CD14-positive monocyte (primary cell): ENCODE measurements around the gene PLPP7. TPM values are rescaled to one million over a fixed set of nuclear protein-coding genes. Genes with fewer than 3 reads are reported as not detected.

Source experiments
- DNase-seq, 3 donors: peaks; one replicate each; pipeline ENCODE4 v3.0.0-alpha.2; 2011 to 2022
- H2AFZ ChIP-seq: 2 replicates; pipeline ENCODE4 v1.6.0; 2012; ENCODE audit warnings: mild to moderate bottlenecking, low read depth, low read length, inconsistent platforms; ENCODE audit not compliant: insufficient read depth, poor library complexity, severe bottlenecking
- H3K27ac ChIP-seq, 2 donors: 1 replicate in 1 of 2; 2 replicates in 1 of 2; pipeline ENCODE4 v1.5.1; 2012 to 2013; ENCODE audit warnings: low read length in 2 of 2, control low read depth in 1 of 2, inconsistent platforms in 1 of 2, low read depth in 1 of 2, mild to moderate bottlenecking in 1 of 2
- H3K27me3 ChIP-seq, 2 donors: one replicate each; pipeline versions ENCODE4 v1.6.0 to v1.6.1; 2011 to 2013; ENCODE audit warnings: low read length in 2 of 2; ENCODE audit not compliant: control insufficient read depth in 2 of 2, insufficient read depth in 2 of 2
- H3K36me3 ChIP-seq, 2 donors: replicated peaks in 1 of 2; 1 replicate in 1 of 2; 2 replicates in 1 of 2; pipeline versions ENCODE4 v1.5.1 to v1.6.1; 2012 to 2013; ENCODE audit warnings: low read length in 2 of 2, control low read depth in 1 of 2, inconsistent platforms in 1 of 2, mild to moderate bottlenecking in 1 of 2; ENCODE audit not compliant: insufficient read depth in 2 of 2, control insufficient read depth in 1 of 2
- H3K4me1 ChIP-seq, 2 donors: 1 replicate in 1 of 2; 2 replicates in 1 of 2; pipeline versions ENCODE4 v1.5.1 to v1.6.1; 2012 to 2013; ENCODE audit warnings: low read length in 2 of 2, control low read depth in 1 of 2, inconsistent platforms in 1 of 2, mild to moderate bottlenecking in 1 of 2, moderate library complexity in 1 of 2; ENCODE audit not compliant: insufficient read depth in 2 of 2, control insufficient read depth in 1 of 2
- H3K4me2 ChIP-seq: replicated peaks from 2 replicates; pipeline ENCODE3; 2012; ENCODE audit warnings: low read length, moderate library complexity, mild to moderate bottlenecking; ENCODE audit not compliant: poor library complexity, severe bottlenecking; ENCODE audit errors: extremely low read depth
- H3K4me3 ChIP-seq, 3 experiments: fragments of 200-600 bp in 1 of 3; sonication (generic) in 1 of 3; replicated peaks in 1 of 3; 1 replicate in 2 of 3; 2 replicates in 1 of 3; pipeline ENCODE4 v1.5.1; 2011 to 2013; ENCODE audit warnings: low read length in 3 of 3, mild to moderate bottlenecking in 3 of 3, control low read depth in 2 of 3, low read depth in 2 of 3, inconsistent platforms in 1 of 3, moderate library complexity in 1 of 3
- H3K79me2 ChIP-seq: 2 replicates; pipeline ENCODE4 v1.6.0; 2012; ENCODE audit warnings: mild to moderate bottlenecking, control low read depth, inconsistent platforms, low read length, moderate library complexity; ENCODE audit not compliant: insufficient read depth
- H3K9ac ChIP-seq: 2 replicates; pipeline ENCODE4 v1.6.0; 2017; ENCODE audit warnings: low read length, mild to moderate bottlenecking; ENCODE audit not compliant: insufficient read depth, poor library complexity, severe bottlenecking
- H3K9me3 ChIP-seq, 2 donors: replicated peaks in 1 of 2; 1 replicate in 1 of 2; 2 replicates in 1 of 2; pipeline versions ENCODE4 v1.5.1 to v1.6.1; 2012 to 2013; ENCODE audit warnings: low read length in 2 of 2, control low read depth in 1 of 2; ENCODE audit not compliant: control insufficient read depth in 1 of 2, insufficient read depth in 1 of 2
- H4K20me1 ChIP-seq: 2 replicates; pipeline ENCODE4 v1.6.0; 2012; ENCODE audit warnings: mild to moderate bottlenecking, low read length, control low read depth, moderate library complexity; ENCODE audit not compliant: insufficient read depth
- H3K27ac Mint-ChIP-seq, 7 donors: one replicate each; pipeline ENCODE4 v1.8.0; 2020; ENCODE audit warnings: mild to moderate bottlenecking in 7 of 7, mixed read lengths in 7 of 7, moderate library complexity in 6 of 7, inconsistent platforms in 2 of 7
- H3K27me3 Mint-ChIP-seq, 3 donors: one replicate each; pipeline ENCODE4 v1.8.0; 2021 to 2022; ENCODE audit warnings: low read depth in 3 of 3, mild to moderate bottlenecking in 3 of 3, mixed read lengths in 3 of 3, moderate library complexity in 3 of 3, inconsistent platforms in 1 of 3
- H3K36me3 Mint-ChIP-seq, 2 donors: one replicate each; pipeline ENCODE4 v1.8.0; 2020; ENCODE audit warnings: mixed read lengths in 2 of 2, inconsistent platforms in 1 of 2, mild to moderate bottlenecking in 1 of 2
- H3K4me1 Mint-ChIP-seq: one replicate; pipeline ENCODE4 v1.8.0; 2020; ENCODE audit warnings: mild to moderate bottlenecking, mixed read lengths
- H3K4me3 Mint-ChIP-seq, 2 donors: one replicate each; pipeline ENCODE4 v1.8.0; 2020; ENCODE audit warnings: mild to moderate bottlenecking in 2 of 2, mixed read lengths in 2 of 2, moderate library complexity in 1 of 2
- H3K9me3 Mint-ChIP-seq, 7 donors: one replicate each; pipeline ENCODE4 v1.8.0; 2020 to 2022; ENCODE audit warnings: mixed read lengths in 7 of 7, mild to moderate bottlenecking in 6 of 7, moderate library complexity in 6 of 7, inconsistent platforms in 2 of 7
- CTCF ChIP-seq: fragments of 200-600 bp; IDR thresholded peaks from one replicate; pipeline ENCODE4 v1.8.0; 2022; ENCODE audit warnings: antibody characterized with exemption, mild to moderate bottlenecking
- WGBS: methylation state at CpG from one replicate; pipeline ENCODE4 v1.1.5; 2013; ENCODE audit warnings: missing lambda C conversion rate; ENCODE audit not compliant: insufficient coverage; 5-methylcytosine and 5-hydroxymethylcytosine counted together
- intact Hi-C, 2 donors: fragments of 100-400 bp; cut with micrococcal nuclease; formaldehyde crosslinking; loops; one replicate each; pipeline versions ENCODE4 v1.15.0 to v1.15.1; 2023
- polyA plus RNA-seq, 3 donors: library from polyadenylated mRNA; depleted of rRNA in 1 of 3; unstranded in 2 of 3; stranded (reverse) in 1 of 3; fragments of 300-500 nt in 2 of 3; fragments of >200 nt in 1 of 3; fragmentation: Illumina TruSeq in 2 of 3; gene quantifications; 1 replicate in 2 of 3; 2 replicates in 1 of 3; pipeline ENCODE4 v1.2.3, GENCODE V29; 2012 to 2021

Gene PLPP7
- polyA plus RNA-seq, 3 donors: 1.1 to 3.1 (median 1.5) TPM

- Histone ChIP-seq H4K20me1 (peaks cover 40% of the 10 kb centered on the region), H3K9ac (no peak overlapping the region), H2AFZ (no peak overlapping the region), H3K27me3 (no peaks in the 10 kb centered on the region), H3K4me3 (no peak overlapping the region), H3K27ac (peak overlapping the region; percentile 76 to 95), H3K9me3 (no peaks in the 10 kb centered on the region), H3K4me1 (peaks cover 75 to 77% of the 10 kb centered on the region in 2 donors), H3K4me2 (no peak overlapping the region), H3K79me2 (peaks cover 77% of the 10 kb centered on the region), H3K36me3 (peaks cover 39 to 43% of the 10 kb centered on the region in 2 donors)
- Mint-ChIP-seq H3K4me1 (peaks cover 77% of the 10 kb centered on the region), H3K9me3 (peaks cover 0 to 2% (median 0%) of the 10 kb centered on the region in 7 donors), H3K36me3 (peaks cover 36 to 65% of the 10 kb centered on the region in 2 donors), H3K27me3 (peaks cover 0 to 1% (median 0%) of the 10 kb centered on the region in 3 donors), H3K4me3 (no peak overlapping the region), H3K27ac (peak overlapping the region in 4 of 7 donors; percentile 33 to 81 (median 70))
- TF ChIP-seq CTCF: no peak
- 93% methylated on average over 5 of the region's 12 CpGs for WGBS
- no peak for DNase-seq
- intact Hi-C loops: no loop called here
These were observed 30.1 kb upstream of the PLPP7 start for GRCh38 chr9:131259432-131259898.

DNA sequence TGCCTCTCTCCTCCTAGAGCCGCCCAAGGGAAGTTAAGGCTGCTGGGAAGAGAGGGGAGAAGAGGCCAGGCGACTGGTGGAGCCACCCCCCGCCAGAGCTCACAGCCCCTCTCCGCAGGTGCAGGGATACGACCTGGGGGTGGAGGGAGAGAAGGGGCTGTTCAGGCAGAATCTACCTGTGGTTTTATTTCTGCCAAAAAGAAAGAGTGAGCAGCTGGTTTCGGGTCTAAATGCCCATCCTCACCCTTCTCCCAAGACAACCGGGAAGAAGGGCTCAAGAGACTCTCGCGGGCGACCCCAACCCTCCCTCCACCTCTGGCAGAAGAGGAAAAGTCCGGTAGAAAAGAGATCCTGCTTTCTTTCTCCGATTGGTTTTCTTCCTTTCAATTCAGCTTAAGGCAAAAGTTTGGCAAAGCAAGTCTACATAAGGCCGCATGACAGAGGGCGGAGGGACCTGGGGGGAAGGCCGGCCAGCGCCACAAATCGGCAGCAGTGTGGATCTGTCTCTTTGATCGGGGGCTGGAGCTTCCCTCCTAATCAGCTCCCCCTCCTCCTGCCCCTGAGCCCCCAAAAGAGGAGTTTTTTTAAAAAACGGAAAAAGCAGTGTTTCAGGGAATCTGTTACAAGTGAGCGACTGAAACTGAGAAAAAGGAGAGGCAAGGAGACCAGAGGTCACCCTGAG is 29.5 kb upstream of the PLPP7 start:
- WGBS: 94% methylated on average over 3 of the region's 20 CpGs
- peaks cover 46% of the 10 kb centered on the region for H4K20me1 ChIP-seq
- no peaks in the 10 kb centered on the region for H3K9me3 Mint-ChIP-seq
- no peak overlapping the region for H3K4me3 Mint-ChIP-seq
- H3K27ac ChIP-seq: peak overlapping the region in 1 of 2 donors; percentile 76
- H3K4me2 ChIP-seq: no peak overlapping the region
- H3K36me3 Mint-ChIP-seq: peaks cover 38 to 71% of the 10 kb centered on the region in 2 donors
- H3K4me3 ChIP-seq: no peak overlapping the region
- H3K27ac Mint-ChIP-seq: peak overlapping the region in 4 of 7 donors; percentile 33 to 81 (median 70)
- H3K27me3 ChIP-seq: no peaks in the 10 kb centered on the region
- TF ChIP-seq CTCF: no peak
- no peaks in the 10 kb centered on the region for H3K27me3 Mint-ChIP-seq
- peaks cover 75 to 77% of the 10 kb centered on the region in 2 donors for H3K4me1 ChIP-seq
- peaks cover 80% of the 10 kb centered on the region for H3K79me2 ChIP-seq
- peaks cover 77% of the 10 kb centered on the region for H3K4me1 Mint-ChIP-seq
- DNase-seq: no peak
- H3K9ac ChIP-seq: no peak overlapping the region
- peaks cover 39 to 43% of the 10 kb centered on the region in 2 donors for H3K36me3 ChIP-seq
- H2AFZ ChIP-seq: no peak overlapping the region
- intact Hi-C loops: no loop called here
- no peaks in the 10 kb centered on the region for H3K9me3 ChIP-seq
